Mesothelial cell of epicardium (in vitro differentiated cells): ENCODE measurements around the gene BCO1. TPM values are rescaled to one million over a fixed set of nuclear protein-coding genes. Genes with fewer than 3 reads are reported as not detected.

Source experiments
- DNase-seq, 2 experiments: peaks; one replicate each; pipeline ENCODE4 v3.0.0; 2021; ENCODE audit warnings: low spot score in 2 of 2; ENCODE audit not compliant: unreplicated experiment in 2 of 2
- H3K27ac Mint-ChIP-seq: 2 replicates; pipeline ENCODE4 v1.8.0; 2021; ENCODE audit warnings: mixed read lengths
- H3K27me3 Mint-ChIP-seq: 2 replicates; pipeline ENCODE4 v1.8.0; 2021; ENCODE audit warnings: low read depth, mixed read lengths
- H3K36me3 Mint-ChIP-seq: 2 replicates; pipeline ENCODE4 v1.8.0; 2021; ENCODE audit warnings: mixed read lengths
- H3K4me1 Mint-ChIP-seq: 2 replicates; pipeline ENCODE4 v1.8.0; 2021; ENCODE audit warnings: mixed read lengths
- H3K4me3 Mint-ChIP-seq: 2 replicates; pipeline ENCODE4 v1.8.0; 2021; ENCODE audit warnings: mild to moderate bottlenecking, moderate library complexity, mixed read lengths
- H3K9me3 Mint-ChIP-seq: 2 replicates; pipeline ENCODE4 v1.8.0; 2021; ENCODE audit warnings: mixed read lengths
- CTCF ChIP-seq: fragments of 200-600 bp; sonication (generic); IDR thresholded peaks from one replicate; pipeline ENCODE4 v1.5.0; 2021; ENCODE audit warnings: antibody characterized with exemption; ENCODE audit not compliant: unreplicated experiment
- total RNA-seq: library from RNA; stranded (reverse); gene quantifications from 3 replicates; pipeline ENCODE4 v1.2.1, GENCODE V29; 2021

The BCO1 gene
- total RNA-seq, 1 donor from 2014 or later, result not detected

DNA sequence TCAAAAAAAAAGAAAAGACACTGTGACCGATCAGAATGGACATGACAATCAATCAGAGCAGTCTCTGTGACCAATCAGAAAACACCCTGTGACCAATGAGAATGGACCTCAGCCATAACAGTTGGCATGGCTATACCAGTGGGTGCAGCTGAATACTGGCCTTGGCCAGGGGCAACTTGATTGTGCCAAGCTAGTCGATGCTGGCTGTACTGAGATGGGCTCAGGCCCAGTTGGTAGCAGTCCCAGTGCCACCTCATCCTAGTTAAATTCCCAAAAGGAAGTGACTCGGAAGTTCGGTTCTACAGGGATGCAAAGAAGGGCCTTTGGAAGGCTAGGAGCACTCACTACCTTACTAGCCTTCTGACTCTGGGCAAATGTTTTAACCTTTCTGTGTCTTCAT, 37.2 kb upstream of the BCO1 start:
- Mint-ChIP-seq H3K9me3 (no peaks in the 10 kb centered on the region), H3K36me3 (no peaks in the 10 kb centered on the region), H3K4me1 (peaks cover 6% of the 10 kb centered on the region), H3K27me3 (peaks cover 2% of the 10 kb centered on the region), H3K27ac (no peak overlapping the region), H3K4me3 (no peak overlapping the region)
- TF ChIP-seq CTCF, result no peak
- DNase-seq, result no peak

DNA sequence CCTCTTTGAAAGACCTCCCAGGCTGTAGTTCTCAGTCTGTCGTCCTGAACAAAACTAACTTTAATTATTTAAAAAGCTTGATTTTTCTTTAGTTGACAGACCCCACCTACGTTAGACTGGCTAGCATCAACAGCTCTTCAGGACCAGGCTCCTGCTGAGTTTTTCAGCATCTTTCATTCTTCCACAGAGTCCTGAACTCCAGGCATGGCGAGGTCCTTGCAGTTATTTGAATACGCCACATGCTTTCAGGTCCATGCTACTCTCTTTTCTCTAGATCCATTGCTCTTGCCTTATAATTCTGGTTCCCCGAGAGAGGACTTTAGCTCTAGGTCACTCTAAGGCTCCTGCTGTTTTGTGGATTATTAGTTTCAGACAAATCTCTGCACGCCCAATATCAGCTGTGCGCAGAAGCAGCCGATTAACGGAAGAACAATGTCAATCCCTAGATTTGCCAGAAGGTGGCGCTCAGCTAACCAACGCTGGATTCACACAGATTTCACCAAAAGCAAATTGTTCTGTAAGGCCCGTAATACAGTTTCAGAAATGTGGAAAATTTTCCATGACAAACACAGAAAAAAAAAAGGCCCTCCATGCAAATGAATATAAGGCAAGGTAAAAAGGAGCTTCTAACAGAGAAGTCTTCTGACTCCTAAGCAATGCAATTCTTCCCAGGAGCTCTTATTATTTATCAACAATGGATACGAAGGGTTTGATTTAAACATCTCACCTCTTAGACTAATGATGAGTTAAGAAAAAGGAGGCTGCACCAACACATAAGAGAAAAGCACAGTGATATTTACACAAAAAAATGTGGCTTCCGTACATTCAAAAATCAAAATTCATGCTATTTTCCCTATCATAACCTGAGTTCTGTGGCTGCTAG, 33.5 kb upstream of the BCO1 start:
- Mint-ChIP-seq H3K27me3 (peaks cover 7% of the 10 kb centered on the region), H3K4me3 (no peak overlapping the region), H3K36me3 (no peaks in the 10 kb centered on the region), H3K27ac (peak overlapping the region; percentile 26), H3K9me3 (no peaks in the 10 kb centered on the region), H3K4me1 (peaks cover 6% of the 10 kb centered on the region)
- no peak for DNase-seq
- TF ChIP-seq CTCF, result peak; percentile 73

DNA sequence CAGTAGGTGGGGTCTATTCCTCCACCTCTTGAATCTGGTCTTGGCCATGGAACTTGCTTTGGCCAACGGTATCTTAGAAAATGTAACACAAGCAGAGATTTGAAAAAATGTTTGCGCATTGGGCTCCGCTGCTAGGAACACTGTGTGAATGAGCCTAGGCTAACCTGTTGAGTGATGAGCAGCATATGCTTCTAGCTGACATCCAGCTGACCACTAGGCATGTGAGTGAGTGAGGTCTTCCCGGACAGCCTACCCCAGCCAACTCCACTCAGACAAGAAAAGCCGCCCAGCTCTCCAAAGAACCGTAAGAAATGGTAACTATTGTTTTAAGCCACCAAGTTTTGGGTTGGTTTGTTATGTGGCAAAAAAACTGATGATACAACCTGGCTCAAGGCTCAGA, 31.4 kb upstream of the BCO1 start:
- Mint-ChIP-seq H3K4me1 (peaks cover 6% of the 10 kb centered on the region), H3K27me3 (peaks cover 9% of the 10 kb centered on the region), H3K4me3 (no peak overlapping the region), H3K27ac (no peak overlapping the region), H3K36me3 (no peaks in the 10 kb centered on the region), H3K9me3 (no peaks in the 10 kb centered on the region)
- no peak for TF ChIP-seq CTCF
- no peak for DNase-seq

GRCh38 chr16:81210807-81211206, 27.7 kb upstream of the BCO1 start:
- Mint-ChIP-seq H3K9me3 (no peaks in the 10 kb centered on the region), H3K4me3 (no peak overlapping the region), H3K36me3 (no peaks in the 10 kb centered on the region), H3K27ac (no peak overlapping the region), H3K27me3 (peaks cover 8% of the 10 kb centered on the region), H3K4me1 (peaks cover 5% of the 10 kb centered on the region)
- no peak for DNase-seq
- no peak for TF ChIP-seq CTCF

- H3K4me3 Mint-ChIP-seq, result no peak overlapping the region
- H3K27me3 Mint-ChIP-seq, result peaks cover 4% of the 10 kb centered on the region
- DNase-seq, result no peak
- peak overlapping the region; percentile 1 for H3K27ac Mint-ChIP-seq
- H3K9me3 Mint-ChIP-seq, result no peaks in the 10 kb centered on the region
- H3K36me3 Mint-ChIP-seq, result no peaks in the 10 kb centered on the region
- H3K4me1 Mint-ChIP-seq, result peaks cover 5% of the 10 kb centered on the region
- no peak for TF ChIP-seq CTCF
Observed at GRCh38 chr16:81212830-81213465, 25.5 kb upstream of the BCO1 start.
